GM23338 (cell line): ENCODE measurements around the gene B3GAT2. TPM values are rescaled to one million over a fixed set of nuclear protein-coding genes. Genes with fewer than 3 reads are reported as not detected.

Source experiments
- ATAC-seq: fragments of 200-7000 bp; cut with Tn5 transposase; 3 replicates; pipeline ENCODE4 v1.9.1; 2020
- DNase-seq: peaks from one replicate; pipeline ENCODE4 v3.0.0-alpha.2; 2015; ENCODE audit warnings: low spot score
- H2AFZ ChIP-seq: fragments of 200-600 bp; sonication (generic); 2 replicates; pipeline ENCODE4 v1.8.0; 2016; ENCODE audit warnings: antibody characterized with exemption, mild to moderate bottlenecking, moderate library complexity
- H3F3A ChIP-seq: fragments of 200-600 bp; sonication (generic); replicated peaks from 2 replicates; pipeline ENCODE4 v1.8.0; 2017; ENCODE audit warnings: antibody characterized with exemption, mixed run types, low read depth
- H3K27ac ChIP-seq: fragments of 200-600 bp; sonication (generic); 2 replicates; pipeline ENCODE4 v1.6.1; 2016; ENCODE audit warnings: low read depth
- H3K27me3 ChIP-seq: fragments of 200-600 bp; sonication (generic); 2 replicates; pipeline ENCODE4 v1.8.0; 2016; ENCODE audit warnings: mild to moderate bottlenecking, mixed run types, moderate library complexity; ENCODE audit not compliant: insufficient read depth
- H3K36me3 ChIP-seq: fragments of 200-600 bp; sonication (generic); 2 replicates; pipeline ENCODE4 v1.8.0; 2016; ENCODE audit warnings: mild to moderate bottlenecking; ENCODE audit not compliant: insufficient read depth
- H3K4me1 ChIP-seq: fragments of 200-600 bp; sonication (generic); 2 replicates; pipeline ENCODE4 v1.8.0; 2016; ENCODE audit warnings: mild to moderate bottlenecking, moderate library complexity; ENCODE audit not compliant: insufficient read depth
- H3K4me2 ChIP-seq: fragments of 200-600 bp; sonication (generic); 2 replicates; pipeline ENCODE4 v1.7.1; 2017; ENCODE audit warnings: mixed run types
- H3K4me3 ChIP-seq: fragments of 200-600 bp; sonication (generic); 2 replicates; pipeline ENCODE4 v1.6.1; 2016; ENCODE audit warnings: mixed run types
- H3K79me2 ChIP-seq: fragments of 200-600 bp; sonication (generic); replicated peaks from 2 replicates; pipeline ENCODE4 v1.8.0; 2017; ENCODE audit warnings: mild to moderate bottlenecking; ENCODE audit not compliant: insufficient read depth
- H3K9me2 ChIP-seq: fragments of 200-600 bp; sonication (generic); 2 replicates; pipeline ENCODE4 v1.8.0; 2017; ENCODE audit not compliant: insufficient read depth
- H4K20me1 ChIP-seq: fragments of 200-600 bp; sonication (generic); replicated peaks from 2 replicates; pipeline ENCODE4 v1.8.0; 2017; ENCODE audit warnings: mild to moderate bottlenecking; ENCODE audit not compliant: insufficient read depth
- H3K27ac Mint-ChIP-seq: 2 replicates; pipeline ENCODE4 v1.8.0; 2020; ENCODE audit warnings: inconsistent platforms, mild to moderate bottlenecking, moderate library complexity, mixed read lengths
- H3K27me3 Mint-ChIP-seq: 3 replicates; pipeline ENCODE4 v1.8.0; 2022; ENCODE audit warnings: low read depth, mild to moderate bottlenecking, moderate library complexity, mixed read lengths, inconsistent platforms; ENCODE audit not compliant: insufficient read depth, poor library complexity
- H3K36me3 Mint-ChIP-seq: 3 replicates; pipeline ENCODE4 v1.8.0; 2021; ENCODE audit warnings: low read depth, mild to moderate bottlenecking, inconsistent platforms, moderate library complexity, mixed read lengths
- H3K4me1 Mint-ChIP-seq: 3 replicates; pipeline ENCODE4 v1.8.0; 2020; ENCODE audit warnings: mild to moderate bottlenecking, inconsistent platforms, mixed read lengths
- H3K4me3 Mint-ChIP-seq: 3 replicates; pipeline ENCODE4 v1.8.0; 2021; ENCODE audit warnings: moderate library complexity, mild to moderate bottlenecking, inconsistent platforms, mixed read lengths
- H3K9me3 Mint-ChIP-seq: 3 replicates; pipeline ENCODE4 v1.8.0; 2020; ENCODE audit warnings: moderate library complexity, mild to moderate bottlenecking, inconsistent platforms, mixed read lengths
- CTCF ChIP-seq, 2 experiments: fragments of 200-600 bp in 1 of 2; sonication (generic) in 1 of 2; conservative IDR thresholded peaks; 2 replicates each; pipeline versions ENCODE4 v1.5.1 to v1.6.1; 2016 to 2017; ENCODE audit warnings: antibody characterized with exemption in 2 of 2, low read depth in 2 of 2, mild to moderate bottlenecking in 2 of 2, moderate library complexity in 1 of 2
- EZH2phosphoT487 ChIP-seq: fragments of 200-600 bp; sonication (generic); IDR thresholded peaks from one replicate; pipeline ENCODE4 v1.8.1; 2018; ENCODE audit warnings: antibody characterized with exemption; ENCODE audit not compliant: unreplicated experiment
- JUNB ChIP-seq: IDR thresholded peaks from one replicate; pipeline ENCODE4 v1.6.1; 2016; ENCODE audit warnings: antibody characterized with exemption; ENCODE audit not compliant: unreplicated experiment
- REST ChIP-seq: IDR thresholded peaks from one replicate; pipeline ENCODE4 v1.6.1; 2018; ENCODE audit warnings: antibody characterized with exemption; ENCODE audit not compliant: unreplicated experiment
- STAT1 ChIP-seq: IDR thresholded peaks from one replicate; pipeline ENCODE4 v1.6.1; 2016; ENCODE audit warnings: antibody characterized with exemption; ENCODE audit not compliant: unreplicated experiment
- ZNF114 ChIP-seq: fragments of 250-450 bp; sonication (Bioruptor Pico); IDR thresholded peaks from 2 replicates; pipeline ENCODE4 v1.5.0; 2020; ENCODE audit warnings: mild to moderate bottlenecking, moderate library complexity
- polyA plus RNA-seq: library from polyadenylated mRNA; unstranded; fragments of >200 nt; fragmentation: Nextera tagmentation; extraction: Ambion mirVana; gene quantifications from 2 replicates; pipeline ENCODE4 v1.2.1, GENCODE V29; 2016
- total RNA-seq: library from RNA; depleted of rRNA; stranded (reverse); fragments of >200 nt; shearing (Covaris generic); gene quantifications from 2 replicates; pipeline ENCODE4 v1.2.3, GENCODE V29; 2014

Gene B3GAT2
- total and polyA plus RNA-seq, 2 experiments from 2014 or later = 1.7 to 1.8 TPM

GRCh38 chr6:70886661-70887060, 70.2 kb downstream of the B3GAT2 start (continued):
- no peak for TF ChIP-seq REST

GRCh38 chr6:70886071-70886470, 70.8 kb downstream of the B3GAT2 start:
- Histone ChIP-seq H3K27ac (no peak overlapping the region), H3K79me2 (no peaks in the 10 kb centered on the region), H4K20me1 (no peaks in the 10 kb centered on the region), H3K4me1 (peaks cover 17% of the 10 kb centered on the region), H3K4me3 (no peak overlapping the region), H3K27me3 (no peaks in the 10 kb centered on the region), H3F3A (no peaks in the 10 kb centered on the region), H2AFZ (no peak overlapping the region), H3K4me2 (0 out of 2 replicates have a peak overlapping the region, but pooled peaks have one; percentile 7), H3K9me2 (no peaks in the 10 kb centered on the region; the same call in 1 of the 2 replicates), H3K36me3 (no peaks in the 10 kb centered on the region)
- Mint-ChIP-seq H3K27ac (no peak overlapping the region), H3K27me3 (peaks cover 7% of the 10 kb centered on the region), H3K4me3 (no peak overlapping the region), H3K9me3 (no peaks in the 10 kb centered on the region), H3K36me3 (no peaks in the 10 kb centered on the region), H3K4me1 (peaks cover 25% of the 10 kb centered on the region)
- no peak for ATAC-seq
- TF ChIP-seq EZH2phosphoT487 = no peak
- no peak for TF ChIP-seq ZNF114 (CRISPR knock-in tag)
- no peak for TF ChIP-seq JUNB
- TF ChIP-seq STAT1 = no peak
- no peak for DNase-seq

GRCh38 chr6:70884074-70884983, 72.5 kb downstream of the B3GAT2 start:
- peak; percentile 92 for ATAC-seq
- Histone ChIP-seq H3K4me1 (peaks cover 17% of the 10 kb centered on the region), H4K20me1 (no peaks in the 10 kb centered on the region), H3K79me2 (no peaks in the 10 kb centered on the region), H2AFZ (peak overlapping the region; percentile 49; the same call in 1 of the 2 replicates), H3K27me3 (no peaks in the 10 kb centered on the region), H3K27ac (no peak overlapping the region), H3K4me2 (no peak overlapping the region), H3K4me3 (no peak overlapping the region), H3F3A (no peaks in the 10 kb centered on the region), H3K36me3 (no peaks in the 10 kb centered on the region), H3K9me2 (no peaks in the 10 kb centered on the region; the same call in 1 of the 2 replicates)
- Mint-ChIP-seq H3K4me1 (peaks cover 33% of the 10 kb centered on the region), H3K27me3 (peaks cover 7% of the 10 kb centered on the region), H3K9me3 (no peaks in the 10 kb centered on the region), H3K27ac (no peak overlapping the region), H3K4me3 (no peak overlapping the region), H3K36me3 (no peaks in the 10 kb centered on the region)
- peak; percentile 89 for DNase-seq
- TF ChIP-seq EZH2phosphoT487 (no peak), CTCF (conservative IDR thresholded peaks at IDR 0.05; ENCODE audit: low read depth in 2 of 2) (peak; percentile 89 to 96)
